Left lobe of liver (tissue), 2 donors: ENCODE data around the gene HLF. TPM values are rescaled to one million over a fixed set of nuclear protein-coding genes. Genes with fewer than 3 reads are reported as not detected.
A peak's percentile ranks its signal among the peaks of the same experiment; 100 is the strongest.

Experiments used
- ATAC-seq: fragments of 200-7000 bp; cut with Tn5 transposase; one replicate; pipeline ENCODE4 v1.9.1; 2020; ENCODE audit warnings: mild to moderate bottlenecking, moderate library complexity
- DNase-seq: peaks from one replicate; pipeline ENCODE4 v3.0.0-alpha.2; 2020; ENCODE audit warnings: low spot score
- total RNA-seq: library from RNA; stranded (reverse); gene quantifications from one replicate; pipeline ENCODE4 v1.2.1, GENCODE V29; 2021
- donor health status: DM: no; HTN: no; CAD: no; lungs with moderate emphysema.
- donor health status: DM: no; HTN: yes; CAD: no.

Gene HLF
- total RNA-seq: 65.8 TPM

GRCh38 chr17:55264645-55265298 lies at the start of gene HLF:
HLF (plus strand) TSS chr17:55264960; CDS start chr17:55265485, 525 bp downstream.
- DNase-seq: peak; percentile 88

GRCh38 chr17:55215711-55216110 lies 49.0 kb upstream of the HLF start:
- no peak for DNase-seq
- no peak for ATAC-seq

More at GRCh38 chr17:55264645-55265298, at the start of gene HLF:
- peak; percentile 81 for ATAC-seq

- no peak for DNase-seq
- ATAC-seq: no peak
Observed at GRCh38 chr17:55216888-55217287, 47.9 kb upstream of the HLF start.

GRCh38 chr17:55219459-55219858 lies 45.3 kb upstream of the HLF start:
- peak; percentile 82 for ATAC-seq

GRCh38 chr17:55219934-55220333 lies 44.8 kb upstream of the HLF start:
- DNase-seq: no peak

More at GRCh38 chr17:55219459-55219858, 45.3 kb upstream of the HLF start:
- no peak for DNase-seq

GRCh38 chr17:55223524-55223923 lies 41.2 kb upstream of the HLF start:
- ATAC-seq: no peak
- DNase-seq: no peak

More at GRCh38 chr17:55219934-55220333, 44.8 kb upstream of the HLF start:
- ATAC-seq: peak; percentile 49

- no peak for ATAC-seq
- no peak for DNase-seq
Observed at GRCh38 chr17:55224746-55225145, 40.0 kb upstream of the HLF start.

GRCh38 chr17:55225237-55225636 lies 39.5 kb upstream of the HLF start:
- ATAC-seq (no peak), DNase-seq (no peak)

GRCh38 chr17:55228683-55229192 lies 36.0 kb upstream of the HLF start:
- no peak for DNase-seq
- no peak for ATAC-seq

- no peak for ATAC-seq
- no peak for DNase-seq
Observed at GRCh38 chr17:55229276-55229675, 35.5 kb upstream of the HLF start.

- DNase-seq (no peak), ATAC-seq (no peak)
Observed at GRCh38 chr17:55230716-55231115, 34.0 kb upstream of the HLF start.

- DNase-seq (no peak), ATAC-seq (no peak)
Observed at GRCh38 chr17:55233840-55234239, 30.9 kb upstream of the HLF start.

GRCh38 chr17:55236316-55236715 lies 28.4 kb upstream of the HLF start:
- DNase-seq: no peak

GRCh38 chr17:55237268-55237667 lies 27.5 kb upstream of the HLF start:
- DNase-seq (no peak), ATAC-seq (no peak)

More at GRCh38 chr17:55236316-55236715, 28.4 kb upstream of the HLF start:
- no peak for ATAC-seq

GRCh38 chr17:55237841-55238178 lies 26.9 kb upstream of the HLF start:
- ATAC-seq (no peak), DNase-seq (no peak)

- peak; percentile 96 for DNase-seq
- peak; percentile 99 for ATAC-seq
Observed at GRCh38 chr17:55238179-55238930, 26.4 kb upstream of the HLF start.

GRCh38 chr17:55238931-55239297 lies 25.8 kb upstream of the HLF start:
- DNase-seq: peak; percentile 48
- ATAC-seq: peak; percentile 68

GRCh38 chr17:55241097-55241496 lies 23.7 kb upstream of the HLF start:
- ATAC-seq (no peak), DNase-seq (no peak)

GRCh38 chr17:55242476-55242875 lies 22.3 kb upstream of the HLF start:
- DNase-seq: no peak

GRCh38 chr17:55245986-55246385 lies 18.8 kb upstream of the HLF start:
- DNase-seq (no peak), ATAC-seq (no peak)

More at GRCh38 chr17:55242476-55242875, 22.3 kb upstream of the HLF start:
- no peak for ATAC-seq

- ATAC-seq (no peak), DNase-seq (no peak)
Observed at GRCh38 chr17:55246583-55246982, 18.2 kb upstream of the HLF start.

- DNase-seq (no peak), ATAC-seq (no peak)
Observed at GRCh38 chr17:55248077-55248476, 16.7 kb upstream of the HLF start.
